Measurements from ENCODE around the gene PRTN3. TPM values are rescaled to one million over a fixed set of nuclear protein-coding genes. Genes with fewer than 3 reads are reported as not detected.

PRTN3 gene
- polyA plus RNA-seq, 1 donor (not counting 4 experiments of a cell fraction or from before 2014, with no cell fraction given) = not detected

GRCh38 chr19:806815-807421 lies 33.9 kb upstream of the PRTN3 start:
- Histone ChIP-seq H3K4me2 (ENCODE audit: control insufficient read depth, extremely low read depth, insufficient read depth, low read depth, low read length) (no peak overlapping the region), H3K79me2 (ENCODE audit: control insufficient read depth, insufficient read depth, low read length) (peaks cover 72% of the 10 kb centered on the region), H3K4me1 (ENCODE audit: control insufficient read depth, extremely low read depth, insufficient read depth, low read length) (peaks cover 5% of the 10 kb centered on the region), H3K27me3 (ENCODE audit: control insufficient read depth, extremely low read depth, insufficient read depth, low read length) (no peaks in the 10 kb centered on the region), H3K4me3 (ENCODE audit: control insufficient read depth in 2 of 3, extremely low read depth in 1 of 3, insufficient read depth in 2 of 3, low read depth in 1 of 3, low read length in 3 of 3) (no peak overlapping the region), H3K9me3 (ENCODE audit: control insufficient read depth, low read depth, low read length) (no peaks in the 10 kb centered on the region), H2AFZ (ENCODE audit: control insufficient read depth, low read length) (no peak overlapping the region), H3K9me1 (ENCODE audit: control insufficient read depth, extremely low read depth, insufficient read depth, low read length) (no peaks in the 10 kb centered on the region), H4K20me1 (ENCODE audit: control insufficient read depth, extremely low read depth, insufficient read depth, low read length) (peaks cover 70% of the 10 kb centered on the region), H3K36me3 (ENCODE audit: control insufficient read depth in 2 of 2, extremely low read depth in 1 of 2, insufficient read depth in 2 of 2, low read length in 2 of 2) (peaks cover 35 to 76% of the 10 kb centered on the region in 2 experiments), H3K9ac (ENCODE audit: control insufficient read depth, extremely low read depth, insufficient read depth, low read length) (no peak overlapping the region), H3K27ac (ENCODE audit: control insufficient read depth, insufficient read depth, low read length) (no peak overlapping the region)
- DNase-seq (ENCODE audit: low read depth, low spot score) (no peak), FAIRE-seq (no peak)
- TF ChIP-seq CTCF (optimal IDR thresholded peaks at IDR 0.05 in 1 of 3, IDR thresholded peaks at IDR 0.05 in 1 of 3, conservative IDR thresholded peaks at IDR 0.05 in 1 of 3; ENCODE audit: extremely low read depth in 1 of 3, insufficient read depth in 2 of 3, low read length in 3 of 3) (no peak), EZH2 (IDR thresholded peaks at IDR 0.05; ENCODE audit: low read length) (no peak)
- dilution Hi-C loops (cut with MboI; ENCODE audit: extremely low pct_ligation_motif_present, low sequenced_read_pairs) = no loop called here

GRCh38 chr19:807627-808422 lies 33.0 kb upstream of the PRTN3 start:
- Histone ChIP-seq H3K9ac (ENCODE audit: control insufficient read depth, extremely low read depth, insufficient read depth, low read length) (no peak overlapping the region), H2AFZ (ENCODE audit: control insufficient read depth, low read length) (no peak overlapping the region), H3K4me3 (ENCODE audit: control insufficient read depth in 2 of 3, extremely low read depth in 1 of 3, insufficient read depth in 2 of 3, low read depth in 1 of 3, low read length in 3 of 3) (no peak overlapping the region), H3K4me2 (ENCODE audit: control insufficient read depth, extremely low read depth, insufficient read depth, low read depth, low read length) (no peak overlapping the region), H4K20me1 (ENCODE audit: control insufficient read depth, extremely low read depth, insufficient read depth, low read length) (peaks cover 61% of the 10 kb centered on the region), H3K9me3 (ENCODE audit: control insufficient read depth, low read depth, low read length) (no peaks in the 10 kb centered on the region), H3K79me2 (ENCODE audit: control insufficient read depth, insufficient read depth, low read length) (peaks cover 63% of the 10 kb centered on the region), H3K27me3 (ENCODE audit: control insufficient read depth, extremely low read depth, insufficient read depth, low read length) (no peaks in the 10 kb centered on the region), H3K27ac (ENCODE audit: control insufficient read depth, insufficient read depth, low read length) (no peak overlapping the region), H3K36me3 (ENCODE audit: control insufficient read depth in 2 of 2, extremely low read depth in 1 of 2, insufficient read depth in 2 of 2, low read length in 2 of 2) (peaks cover 35 to 67% of the 10 kb centered on the region in 2 experiments), H3K9me1 (ENCODE audit: control insufficient read depth, extremely low read depth, insufficient read depth, low read length) (no peaks in the 10 kb centered on the region), H3K4me1 (ENCODE audit: control insufficient read depth, extremely low read depth, insufficient read depth, low read length) (no peaks in the 10 kb centered on the region)
- FAIRE-seq (no peak), DNase-seq (ENCODE audit: low read depth, low spot score) (no peak)
- no peak for TF ChIP-seq CTCF (optimal IDR thresholded peaks at IDR 0.05 in 1 of 3, IDR thresholded peaks at IDR 0.05 in 1 of 3, conservative IDR thresholded peaks at IDR 0.05 in 1 of 3; ENCODE audit: extremely low read depth in 1 of 3, insufficient read depth in 2 of 3, low read length in 3 of 3)
- TF ChIP-seq EZH2 (IDR thresholded peaks at IDR 0.05; ENCODE audit: low read length) = no peak
- dilution Hi-C loops (cut with MboI; ENCODE audit: extremely low pct_ligation_motif_present, low sequenced_read_pairs) = no loop called here
